Keratinocyte (primary cell): ENCODE measurements around the gene KCNG3. TPM values are rescaled to one million over a fixed set of nuclear protein-coding genes. Genes with fewer than 3 reads are reported as not detected.

Experiments
- DNase-seq: peaks from one replicate; pipeline ENCODE4 v3.0.0-alpha.2; 2011; ENCODE audit warnings: low read depth, missing footprints, low spot score
- FAIRE-seq: peaks from 2 replicates; lab custom pipeline; 2011; peaks lifted over from hg19 to GRCh38; lab: Jason Lieb, UNC
- H2AFZ ChIP-seq: 2 replicates; pipeline ENCODE4 v1.6.0; 2012; ENCODE audit warnings: low read length, control low read depth, inconsistent platforms; ENCODE audit not compliant: control insufficient read depth
- H3K27ac ChIP-seq: 2 replicates; pipeline ENCODE4 v1.5.1; 2011; ENCODE audit warnings: low read length; ENCODE audit not compliant: control insufficient read depth, insufficient read depth
- H3K27me3 ChIP-seq: 3 replicates; pipeline ENCODE4 v1.6.0; 2011; ENCODE audit warnings: low read length; ENCODE audit not compliant: control insufficient read depth, insufficient read depth; ENCODE audit errors: extremely low read depth
- H3K36me3 ChIP-seq, 2 experiments: 2 replicates in 1 of 2; 3 replicates in 1 of 2; pipeline ENCODE4 v1.5.1; 2011; ENCODE audit warnings: low read length in 2 of 2, mild to moderate bottlenecking in 1 of 2; ENCODE audit not compliant: control insufficient read depth in 2 of 2, insufficient read depth in 2 of 2; ENCODE audit errors: extremely low read depth in 1 of 2
- H3K4me1 ChIP-seq: 3 replicates; pipeline ENCODE4 v1.5.1; 2011; ENCODE audit warnings: low read length; ENCODE audit not compliant: control insufficient read depth, insufficient read depth; ENCODE audit errors: extremely low read depth
- H3K4me2 ChIP-seq: 3 replicates; pipeline ENCODE4 v1.6.0; 2011; ENCODE audit warnings: low read depth, low read length; ENCODE audit not compliant: control insufficient read depth, insufficient read depth; ENCODE audit errors: extremely low read depth
- H3K4me3 ChIP-seq, 3 experiments: fragments of 200-600 bp in 1 of 3; sonication (generic) in 1 of 3; 2 replicates in 2 of 3; 3 replicates in 1 of 3; pipeline ENCODE4 v1.5.1; 2011 to 2016; ENCODE audit warnings: low read length in 3 of 3, mild to moderate bottlenecking in 3 of 3, control low read depth in 2 of 3, inconsistent platforms in 1 of 3, low read depth in 1 of 3, mixed read lengths in 1 of 3, mixed run types in 1 of 3, moderate library complexity in 1 of 3; ENCODE audit not compliant: control insufficient read depth in 2 of 3, insufficient read depth in 2 of 3; ENCODE audit errors: extremely low read depth in 1 of 3
- H3K79me2 ChIP-seq: 2 replicates; pipeline ENCODE4 v1.6.0; 2012; ENCODE audit warnings: low read length; ENCODE audit not compliant: control insufficient read depth, insufficient read depth
- H3K9ac ChIP-seq: 3 replicates; pipeline ENCODE4 v1.6.0; 2011; ENCODE audit warnings: low read length; ENCODE audit not compliant: control insufficient read depth, insufficient read depth; ENCODE audit errors: extremely low read depth
- H3K9me1 ChIP-seq: 3 replicates; pipeline ENCODE4 v1.6.0; 2011; ENCODE audit warnings: low read length; ENCODE audit not compliant: control insufficient read depth, insufficient read depth; ENCODE audit errors: extremely low read depth
- H3K9me3 ChIP-seq: 2 replicates; pipeline ENCODE4 v1.5.1; 2012; ENCODE audit warnings: low read depth, low read length; ENCODE audit not compliant: control insufficient read depth
- H4K20me1 ChIP-seq: 3 replicates; pipeline ENCODE4 v1.6.0; 2011; ENCODE audit warnings: low read length; ENCODE audit not compliant: control insufficient read depth, insufficient read depth; ENCODE audit errors: extremely low read depth
- CTCF ChIP-seq, 3 experiments: IDR thresholded peaks in 1 of 3; conservative IDR thresholded peaks in 1 of 3; optimal IDR thresholded peaks in 1 of 3; 2 replicates in 2 of 3; 3 replicates in 1 of 3; pipeline versions ENCODE3 to v1.5.1; 2011; ENCODE audit warnings: low read length in 3 of 3, mild to moderate bottlenecking in 3 of 3, moderate library complexity in 2 of 3, control low read depth in 1 of 3, inconsistent platforms in 1 of 3; ENCODE audit not compliant: insufficient read depth in 2 of 3; ENCODE audit errors: extremely low read depth in 1 of 3
- EZH2 ChIP-seq: IDR thresholded peaks from one replicate; pipeline ENCODE4 v1.6.1; 2012; ENCODE audit warnings: inconsistent platforms, mild to moderate bottlenecking, low read length, moderate library complexity
- dilution Hi-C: fragments of 300-500 bp; cut with MboI; formaldehyde crosslinking; loops from one replicate; pipeline ENCODE4 v1.7.0; 2020; ENCODE audit warnings: low sequenced_read_pairs; ENCODE audit not compliant: extremely low pct_ligation_motif_present
- polyA plus RNA-seq, 5 experiments: library from polyadenylated mRNA; depleted of rRNA in 3 of 5; stranded (reverse) in 3 of 5; stranded (forward) in 1 of 5; unstranded in 1 of 5; fragments of >200 nt; gene quantifications; 1 replicate in 1 of 5; 2 replicates in 3 of 5; 3 replicates in 1 of 5; pipeline versions ENCODE4 v1.2.1 to v1.2.3, GENCODE V29; 2011 to 2012; ENCODE audit warnings: missing spikeins in 2 of 5, low read depth in 1 of 5, low replicate concordance in 1 of 5
- small RNA-seq, 3 experiments: library from RNA; depleted of rRNA; stranded (forward); fragments of <200 nt; gene quantifications; one replicate each; pipeline ENCODE3, GENCODE V24; 2012; ENCODE audit warnings: low read depth in 3 of 3, low replicate concordance in 1 of 3; ENCODE audit not compliant: insufficient read length in 3 of 3

KCNG3 gene
- polyA plus RNA-seq, 1 donor (not counting 4 experiments of a cell fraction or from before 2014, with no cell fraction given) = not detected

- Histone ChIP-seq H3K36me3 (no peaks in the 10 kb centered on the region), H3K9ac (no peak overlapping the region), H3K27ac (no peak overlapping the region), H3K9me3 (no peaks in the 10 kb centered on the region), H3K27me3 (no peaks in the 10 kb centered on the region), H3K9me1 (no peaks in the 10 kb centered on the region), H2AFZ (no peak overlapping the region), H3K4me2 (no peak overlapping the region), H3K79me2 (no peaks in the 10 kb centered on the region), H3K4me3 (no peak overlapping the region), H3K4me1 (no peaks in the 10 kb centered on the region), H4K20me1 (no peaks in the 10 kb centered on the region)
- no peak for TF ChIP-seq EZH2
- TF ChIP-seq CTCF (optimal IDR thresholded peaks at IDR 0.05 in 1 of 3, IDR thresholded peaks at IDR 0.05 in 1 of 3, conservative IDR thresholded peaks at IDR 0.05 in 1 of 3; ENCODE audit: extremely low read depth in 1 of 3, insufficient read depth in 2 of 3, low read length in 3 of 3) = no peak
- DNase-seq (no peak), FAIRE-seq (no peak)
- dilution Hi-C loops = no loop called here
Measured at GRCh38 chr2:42392191-42392590, 101.6 kb downstream of the KCNG3 start.

Small RNA genes lying within 50 kb of the gene (small RNA-seq; reads per million reads assigned to genes)
- 0 reads per million in 3 experiments for gene RF00017
- gene RF00612 = 0 reads per million in 3 experiments

Other genes starting within 250 kb of the KCNG3 start
- 126 to 172 TPM (median 144 TPM) in 3 replicates for gene COX7A2L, start 132.8 kb downstream of the KCNG3 start, polyA plus RNA-seq
- 24.3 to 34.3 TPM (median 29.4 TPM) in 3 replicates for gene MTA3, start 74.7 kb upstream of the KCNG3 start, polyA plus RNA-seq